Measurements from ENCODE around the gene PALM3.
A peak's percentile ranks its signal among the peaks of the same experiment; 100 is the strongest.

DNA sequence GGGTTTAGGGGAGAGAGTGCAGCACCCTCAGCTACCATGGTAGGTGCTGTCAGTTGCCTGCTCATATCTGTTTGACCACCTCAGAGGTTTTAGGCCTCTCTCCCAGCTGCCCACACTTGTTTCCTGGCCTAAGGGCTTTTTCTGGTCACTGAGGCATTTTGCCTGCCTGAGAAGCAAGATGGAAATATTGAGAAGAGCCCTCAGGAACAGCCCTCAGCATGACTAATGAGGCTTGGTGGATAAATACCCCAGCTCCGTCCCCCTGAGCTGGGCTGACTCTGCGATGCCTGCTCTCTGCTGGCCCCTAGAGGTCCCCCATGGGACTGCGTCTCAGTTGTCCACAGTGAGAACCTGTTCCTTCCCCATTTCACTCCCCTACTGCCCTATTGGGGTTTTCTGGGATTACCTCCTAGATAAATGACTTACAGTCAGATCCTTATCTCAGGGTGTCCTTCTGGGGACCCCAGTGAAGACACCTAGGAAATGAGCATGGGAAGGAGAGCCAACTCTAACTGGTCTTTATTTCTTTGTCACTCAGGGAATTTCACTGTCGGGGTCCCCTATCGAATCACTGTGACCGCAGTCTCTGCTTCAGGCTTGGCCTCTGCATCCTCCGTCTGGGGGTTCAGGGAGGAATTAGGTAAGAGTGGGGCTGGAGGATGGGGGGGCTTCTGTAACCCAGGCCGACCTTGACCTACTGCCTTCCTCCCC is 13.3 kb downstream of the PALM3 start:
- TF ChIP-seq CTCF (IDR thresholded peaks at IDR 0.05): peak; percentile 98
- TF ChIP-seq ZFX (IDR thresholded peaks at IDR 0.05; ENCODE audit: borderline replicate concordance): no peak

Data from 22Rv1 (cell line).